HepG2 (cell line): ENCODE measurements around the gene ZNF22. TPM values are rescaled to one million over a fixed set of nuclear protein-coding genes. Genes with fewer than 3 reads are reported as not detected.

Experiments used
- DNMT3B ChIP-seq: conservative IDR thresholded peaks from 2 replicates; pipeline ENCODE4 v1.6.1; 2016; ENCODE audit warnings: missing biosample characterization, control low read depth
- GTF2F1 ChIP-seq: fragments of 150-350 bp; IDR thresholded peaks from 2 replicates; pipeline ENCODE4 v1.6.1; 2014; ENCODE audit warnings: low read length
- NFAT5 ChIP-seq: sonication (generic); formaldehyde crosslinking; IDR thresholded peaks from 2 replicates; pipeline ENCODE4 v1.4.0; 2020; ENCODE audit warnings: missing genetic modification reagents
- PHF8 ChIP-seq: sonication (generic); formaldehyde crosslinking; IDR thresholded peaks from 2 replicates; pipeline ENCODE4 v1.5.0; 2020; ENCODE audit warnings: missing genetic modification reagents
- POLR2A ChIP-seq, 2 experiments: IDR thresholded peaks; 2 replicates each; pipeline ENCODE4 v1.6.1; 2011; ENCODE audit warnings: low read depth in 2 of 2, low read length in 2 of 2, mild to moderate bottlenecking in 1 of 2, moderate library complexity in 1 of 2; ENCODE audit not compliant: insufficient read depth in 1 of 2
- RCOR2 ChIP-seq: IDR thresholded peaks from 2 replicates; pipeline ENCODE4 v1.6.1; 2016; ENCODE audit warnings: missing biosample characterization, missing genetic modification reagents
- REL ChIP-seq: sonication (generic); formaldehyde crosslinking; conservative IDR thresholded peaks from 2 replicates; pipeline ENCODE4 v1.8.0; 2022; ENCODE audit warnings: mild to moderate bottlenecking, missing genetic modification reagents, moderate library complexity
- RORA ChIP-seq: sonication (generic); formaldehyde crosslinking; IDR thresholded peaks from 2 replicates; pipeline ENCODE4 v1.5.0; 2020; ENCODE audit warnings: mild to moderate bottlenecking, missing genetic modification reagents, moderate library complexity
- SIX4 ChIP-seq: sonication (generic); formaldehyde crosslinking; IDR thresholded peaks from 2 replicates; pipeline ENCODE4 v1.4.0; 2020; ENCODE audit warnings: missing genetic modification reagents
- SP1 ChIP-seq, 2 experiments: fragments of 450-650 bp in 1 of 2; sonication (generic) in 1 of 2; formaldehyde crosslinking in 1 of 2; IDR thresholded peaks; 2 replicates each; pipeline versions ENCODE4 v1.4.0 to v1.6.1; 2016 to 2020; ENCODE audit warnings: missing genetic modification reagents in 1 of 2
- SP140L ChIP-seq: sonication (generic); formaldehyde crosslinking; IDR thresholded peaks from 2 replicates; pipeline ENCODE4 v1.4.0; 2020; ENCODE audit warnings: missing genetic modification reagents, borderline replicate concordance
- SYNCRIP ChIP-seq: fragments of 200-400 bp; formaldehyde crosslinking; IDR thresholded peaks from 2 replicates; pipeline ENCODE4 v1.6.1; 2018; ENCODE audit warnings: mild to moderate bottlenecking, low read depth, low read length; ENCODE audit not compliant: insufficient read depth
- THAP7 ChIP-seq: sonication (generic); formaldehyde crosslinking; IDR thresholded peaks from 2 replicates; pipeline ENCODE4 v1.8.1; 2023; ENCODE audit warnings: mild to moderate bottlenecking, missing genetic modification reagents
- ZBTB8A ChIP-seq: sonication (generic); formaldehyde crosslinking; IDR thresholded peaks from 2 replicates; pipeline ENCODE4 v1.4.0; 2020; ENCODE audit warnings: mild to moderate bottlenecking, low read depth, missing genetic modification reagents, borderline replicate concordance
- ZNF496 ChIP-seq: sonication (generic); formaldehyde crosslinking; IDR thresholded peaks from 2 replicates; pipeline ENCODE4 v1.8.1; 2023; ENCODE audit warnings: mild to moderate bottlenecking, moderate library complexity, missing genetic modification reagents; ENCODE audit not compliant: insufficient replicate concordance
- ZNF503 ChIP-seq: sonication (generic); formaldehyde crosslinking; IDR thresholded peaks from 2 replicates; pipeline ENCODE4 v1.4.0; 2020; ENCODE audit warnings: missing genetic modification reagents
- ZNF562 ChIP-seq: sonication (generic); formaldehyde crosslinking; IDR thresholded peaks from 2 replicates; pipeline ENCODE4 v1.8.0; 2022; ENCODE audit warnings: missing genetic modification reagents, borderline replicate concordance
- ZNF691 ChIP-seq: sonication (generic); formaldehyde crosslinking; IDR thresholded peaks from 2 replicates; pipeline ENCODE4 v1.4.0; 2020; ENCODE audit warnings: missing genetic modification reagents, low read depth, mild to moderate bottlenecking, borderline replicate concordance
- ZNF891 ChIP-seq: sonication (generic); formaldehyde crosslinking; IDR thresholded peaks from 2 replicates; pipeline ENCODE4 v1.5.0; 2020; ENCODE audit warnings: mild to moderate bottlenecking, missing genetic modification reagents
- polyA plus RNA-seq, 8 experiments: library from polyadenylated mRNA; depleted of rRNA in 3 of 8; stranded (reverse) in 7 of 8; unstranded in 1 of 8; fragments of >200 nt; fragmentation: Illumina TruSeq in 4 of 8; extraction: Trizol in 4 of 8; gene quantifications; 2 replicates each; pipeline versions ENCODE4 v1.2.1 to v1.2.3, GENCODE V29; 2011 to 2016; ENCODE audit warnings: low read depth in 4 of 8, missing spikeins in 1 of 8, mixed read lengths in 1 of 8; ENCODE audit not compliant: insufficient read depth in 1 of 8
- total RNA-seq, 5 experiments: library from RNA; depleted of rRNA; stranded (reverse); fragments of >200 nt; fragmentation: Illumina TruSeq; extraction: Trizol; gene quantifications; 2 replicates each; pipeline ENCODE4 v1.2.3, GENCODE V29; 2016; ENCODE audit warnings: low read depth in 1 of 5

The ZNF22 gene
- total and polyA plus RNA-seq, 2 of the 13 experiments (the other 11 are each of a cell fraction or from before 2014, with no cell fraction given), result 0.40 to 1.3 TPM

GRCh38 chr10:44980309-44981171 is 20.2 kb upstream of the ZNF22 start (continued):
- no peak for TF ChIP-seq ZNF496 (CRISPR knock-in tag)
- TF ChIP-seq SIX4, result peak; percentile 90; the same call in 1 of the 2 replicates
- peak; percentile 62 for TF ChIP-seq RCOR2 (CRISPR knock-in tag)
- TF ChIP-seq DNMT3B (CRISPR knock-in tag), result no peak
- TF ChIP-seq ZBTB8A (CRISPR knock-in tag), result 0 out of 2 replicates have a peak, but pooled peaks have one; percentile 56
- 0 out of 2 replicates have a peak, but pooled peaks have one; percentile 25 for TF ChIP-seq THAP7 (CRISPR knock-in tag)
- TF ChIP-seq SP140L (CRISPR knock-in tag), result 0 out of 2 replicates have a peak, but pooled peaks have one; percentile 4
- no peak for TF ChIP-seq ZNF562 (CRISPR knock-in tag)
- 0 out of 2 replicates have a peak, but pooled peaks have one; percentile 44 for TF ChIP-seq ZNF891 (CRISPR knock-in tag)
- no peak; a peak in 2 of 4 replicates for TF ChIP-seq POLR2A (IDR thresholded peaks at IDR 0.05; ENCODE audit: insufficient read depth in 1 of 2, low read depth in 2 of 2, low read length in 2 of 2)
- TF ChIP-seq NFAT5 (CRISPR knock-in tag), result no peak
- TF ChIP-seq SYNCRIP, result no peak
- TF ChIP-seq GTF2F1, result no peak
- TF ChIP-seq PHF8 (CRISPR knock-in tag), result 0 out of 2 replicates have a peak, but pooled peaks have one; percentile 14
- no peak for TF ChIP-seq SP1 (IDR thresholded peaks at IDR 0.05)
- no peak for TF ChIP-seq SP1 (CRISPR knock-in tag; IDR thresholded peaks at IDR 0.05)
- peak; percentile 60 for TF ChIP-seq ZNF691
- TF ChIP-seq ZNF503 (CRISPR knock-in tag), result peak; percentile 90
- TF ChIP-seq RORA (CRISPR knock-in tag), result 0 out of 2 replicates have a peak, but pooled peaks have one; percentile 51
- no peak for TF ChIP-seq REL (CRISPR knock-in tag)
